Measurements from ENCODE around the gene ERICH4.

DNA sequence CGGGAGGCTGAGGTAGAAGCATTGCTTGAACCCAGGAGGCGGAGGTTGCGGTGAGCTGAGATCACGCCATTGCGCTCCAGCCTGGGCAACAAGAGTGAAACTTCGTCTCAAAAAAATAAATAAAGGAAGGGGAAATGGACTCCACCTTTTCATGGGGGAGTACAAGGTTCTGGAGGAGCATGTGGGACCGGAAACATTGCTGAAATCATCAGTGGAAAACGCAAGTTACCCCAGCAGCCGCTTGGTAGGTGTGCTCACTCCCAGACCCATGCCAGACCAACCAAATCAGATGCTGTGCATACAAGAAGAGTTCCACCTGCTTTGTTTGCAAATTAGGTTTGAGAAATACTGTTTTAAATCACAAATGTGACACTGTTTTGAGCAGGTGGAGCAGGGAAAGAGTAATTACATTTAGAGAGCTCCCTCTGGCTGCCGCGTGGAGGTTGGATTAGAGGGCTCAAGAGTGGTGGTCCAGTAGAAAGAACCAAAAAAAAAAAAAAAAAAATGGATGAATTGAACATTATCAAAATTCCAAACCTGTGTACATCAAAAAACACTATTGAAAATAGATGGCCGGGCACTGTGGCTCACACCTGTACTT, 4.9 kb downstream of the ERICH4 start:
- TF ChIP-seq, protein P1, sequence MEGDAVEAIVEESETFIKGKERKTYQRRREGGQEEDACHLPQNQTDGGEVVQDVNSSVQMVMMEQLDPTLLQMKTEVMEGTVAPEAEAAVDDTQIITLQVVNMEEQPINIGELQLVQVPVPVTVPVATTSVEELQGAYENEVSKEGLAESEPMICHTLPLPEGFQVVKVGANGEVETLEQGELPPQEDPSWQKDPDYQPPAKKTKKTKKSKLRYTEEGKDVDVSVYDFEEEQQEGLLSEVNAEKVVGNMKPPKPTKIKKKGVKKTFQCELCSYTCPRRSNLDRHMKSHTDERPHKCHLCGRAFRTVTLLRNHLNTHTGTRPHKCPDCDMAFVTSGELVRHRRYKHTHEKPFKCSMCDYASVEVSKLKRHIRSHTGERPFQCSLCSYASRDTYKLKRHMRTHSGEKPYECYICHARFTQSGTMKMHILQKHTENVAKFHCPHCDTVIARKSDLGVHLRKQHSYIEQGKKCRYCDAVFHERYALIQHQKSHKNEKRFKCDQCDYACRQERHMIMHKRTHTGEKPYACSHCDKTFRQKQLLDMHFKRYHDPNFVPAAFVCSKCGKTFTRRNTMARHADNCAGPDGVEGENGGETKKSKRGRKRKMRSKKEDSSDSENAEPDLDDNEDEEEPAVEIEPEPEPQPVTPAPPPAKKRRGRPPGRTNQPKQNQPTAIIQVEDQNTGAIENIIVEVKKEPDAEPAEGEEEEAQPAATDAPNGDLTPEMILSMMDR (IDR thresholded peaks at IDR 0.05; ENCODE audit: extremely low read depth in 1 of 2, insufficient read depth in 1 of 2, low read depth in 1 of 2, low read length in 2 of 2), result peak in 1 of 2 donors; percentile 7
- TF ChIP-seq POLR2AphosphoS5 (IDR thresholded peaks at IDR 0.05; ENCODE audit: insufficient read depth, low read depth, low read length) (no peak), POLR2A (IDR thresholded peaks at IDR 0.05; ENCODE audit: low read depth, low read length) (no peak), JUN (IDR thresholded peaks at IDR 0.05; ENCODE audit: borderline replicate concordance, insufficient read depth, insufficient read length, low read depth) (no peak)
